Measurements from ENCODE around the gene UTP15.

Gene UTP15

GRCh38 chr5:73623901-73624404 lies 58.4 kb downstream of the UTP15 start:
- DNase-seq (ENCODE audit: low read depth in 2 of 2) = no peak

- DNase-seq (ENCODE audit: low read depth in 2 of 2) = no peak
Measured at GRCh38 chr5:73624888-73625287, 59.3 kb downstream of the UTP15 start.

GRCh38 chr5:73625372-73625943 lies 59.9 kb downstream of the UTP15 start:
- no peak for DNase-seq (ENCODE audit: low read depth in 2 of 2)

DNA sequence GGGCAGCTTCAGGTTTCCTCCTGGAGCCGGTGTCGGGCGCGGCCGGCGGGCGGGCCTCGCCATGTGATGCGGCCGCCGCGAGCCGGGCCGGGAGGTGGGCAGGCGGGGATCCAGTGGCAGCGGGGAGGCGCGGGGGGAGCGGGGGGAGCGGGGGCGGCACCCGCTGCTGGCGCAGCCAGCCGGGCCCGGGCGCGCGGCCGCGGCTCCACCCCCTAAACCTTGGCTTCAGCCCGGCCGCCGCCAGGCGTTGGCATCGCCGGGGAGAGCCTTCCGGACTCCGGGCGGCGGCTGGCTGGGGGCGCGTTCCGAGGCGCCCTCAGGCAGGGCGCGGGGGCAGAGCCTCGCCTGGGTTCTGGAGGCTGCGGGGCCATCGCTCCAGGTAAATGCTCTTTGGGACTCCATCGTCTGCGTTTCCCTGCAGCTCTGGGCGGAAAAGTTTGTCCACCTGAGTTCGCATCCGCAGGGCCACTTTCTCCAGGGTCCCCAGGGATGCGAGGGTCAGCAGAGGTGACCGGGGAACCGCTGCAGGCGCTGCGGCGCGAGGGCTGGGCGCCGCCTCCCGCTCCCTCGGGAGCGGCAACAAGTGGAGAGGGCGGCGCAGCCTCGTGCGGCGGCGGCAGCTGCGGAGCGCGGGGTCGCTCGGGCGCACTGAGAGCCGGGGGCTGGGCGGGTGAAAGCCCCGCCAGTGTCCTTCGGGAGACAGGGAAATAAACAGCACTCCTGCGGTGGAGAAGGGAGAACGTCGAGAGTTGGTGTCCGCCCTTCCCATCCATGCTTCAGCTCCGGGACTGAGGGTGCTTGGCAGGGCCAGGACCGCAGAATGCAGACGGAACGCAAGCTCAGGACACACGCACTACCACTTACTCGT lies 60.6 kb downstream of the UTP15 start, which contains the start of gene ARHGEF28:
TSS of gene ARHGEF28 (plus strand) at position 253 of the 868 bp plus-strand sequence. CDS start 58,656 bp downstream, outside the sequence.
- DNase-seq (ENCODE audit: low read depth in 2 of 2) = peak in 1 of 2 donors; percentile 27

DNA sequence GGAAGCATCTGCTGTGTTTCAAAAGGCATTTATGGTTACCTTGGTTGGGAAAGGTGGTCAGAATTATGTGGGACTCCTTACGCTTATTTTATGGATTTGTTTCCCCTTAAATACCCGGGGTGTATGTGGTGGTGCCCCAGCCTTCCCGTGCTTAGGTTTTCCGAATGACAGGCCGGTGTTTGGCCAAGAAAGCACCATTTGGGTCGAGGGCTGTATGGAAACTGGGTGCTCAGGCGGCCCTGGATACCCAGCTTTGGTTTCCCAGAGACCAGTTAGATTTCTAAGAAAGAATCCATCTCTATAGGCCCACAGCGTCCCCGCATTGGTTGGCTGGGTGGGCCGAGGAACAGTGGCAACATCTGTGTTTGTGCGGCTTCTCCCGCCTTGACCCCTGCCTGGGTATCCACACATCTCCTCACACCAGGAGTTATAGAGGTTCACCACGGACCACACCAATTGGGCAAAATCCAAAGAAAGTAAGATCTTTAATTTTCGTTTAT lies 61.3 kb downstream of the UTP15 start:
- no peak for DNase-seq (ENCODE audit: low read depth in 2 of 2)

- no peak for DNase-seq (ENCODE audit: low read depth in 2 of 2)
Measured at GRCh38 chr5:73629456-73629855, 63.9 kb downstream of the UTP15 start.

DNA sequence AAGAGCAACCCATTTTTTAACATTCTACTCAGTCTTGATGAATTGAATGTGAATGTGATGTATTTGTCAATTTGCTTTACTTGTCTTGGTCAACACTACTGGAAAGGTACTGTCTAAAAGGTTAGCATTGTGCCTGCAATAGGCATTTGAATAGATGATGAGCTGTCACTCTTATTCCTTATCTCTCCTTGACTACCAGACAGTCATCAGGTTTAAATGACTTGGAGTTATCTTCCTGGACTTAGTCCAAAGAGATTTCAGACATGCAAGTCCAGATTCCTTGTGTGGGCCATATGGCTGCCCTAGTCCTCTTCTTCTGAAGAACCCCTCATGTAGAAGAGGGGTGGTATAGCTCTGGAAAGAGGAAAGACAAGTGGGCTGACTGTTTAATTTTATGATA lies 65.2 kb downstream of the UTP15 start:
- no peak for DNase-seq (ENCODE audit: low read depth in 2 of 2)

GRCh38 chr5:73631500-73631899 lies 66.0 kb downstream of the UTP15 start:
- no peak for DNase-seq (ENCODE audit: low read depth in 2 of 2)

All from stimulated activated CD8-positive, alpha-beta memory T cell treated with anti-CD3 and anti-CD28 coated beads, Interleukin-7, amount 100 ng/mL, for 4 hours (primary cell).